Hindlimb muscle (tissue), 1 donor: Measurements from ENCODE around the gene UBASH3B. TPM values are rescaled to one million over a fixed set of nuclear protein-coding genes. Genes with fewer than 3 reads are reported as not detected.

ENCODE experiments used
- DNase-seq: peaks from one replicate; pipeline ENCODE4 v3.0.0-alpha.2; 2013
- polyA plus RNA-seq: library from polyadenylated mRNA; unstranded; fragments of 120-200 nt; gene quantifications from one replicate; pipeline ENCODE4 v1.2.1, GENCODE V29; 2013; ENCODE audit not compliant: insufficient read length

UBASH3B gene
- polyA plus RNA-seq, 1 donor: 2.9 TPM

- no peak for DNase-seq
These were observed 79.5 kb downstream of the UBASH3B start for GRCh38 chr11:122734848-122735496.

GRCh38 chr11:122737951-122738693 is 82.6 kb downstream of the UBASH3B start:
- no peak for DNase-seq

- peak; percentile 80 for DNase-seq
These were observed 86.2 kb downstream of the UBASH3B start for GRCh38 chr11:122741613-122742300.

GRCh38 chr11:122742301-122743018 is 86.9 kb downstream of the UBASH3B start:
- DNase-seq: peak; percentile 80

- no peak for DNase-seq
These were observed 87.7 kb downstream of the UBASH3B start for GRCh38 chr11:122743097-122743741.

- peak; percentile 78 for DNase-seq
These were observed 88.4 kb downstream of the UBASH3B start for GRCh38 chr11:122743949-122744348.

GRCh38 chr11:122744357-122744756 is 88.8 kb downstream of the UBASH3B start:
- DNase-seq: no peak

GRCh38 chr11:122745111-122745510 is 89.6 kb downstream of the UBASH3B start:
- no peak for DNase-seq

- no peak for DNase-seq
These were observed 90.5 kb downstream of the UBASH3B start for GRCh38 chr11:122746050-122746478.

- DNase-seq: no peak
These were observed 91.2 kb downstream of the UBASH3B start for GRCh38 chr11:122746611-122747244.

GRCh38 chr11:122747351-122747781 is 91.8 kb downstream of the UBASH3B start:
- DNase-seq: no peak

- DNase-seq: no peak
These were observed 93.6 kb downstream of the UBASH3B start for GRCh38 chr11:122749005-122749687.

- no peak for DNase-seq
These were observed 94.5 kb downstream of the UBASH3B start for GRCh38 chr11:122750049-122750448.

- no peak for DNase-seq
These were observed 96.0 kb downstream of the UBASH3B start for GRCh38 chr11:122751292-122752070.

GRCh38 chr11:122754028-122754427 is 98.5 kb downstream of the UBASH3B start:
- no peak for DNase-seq

GRCh38 chr11:122754553-122755322 is 99.2 kb downstream of the UBASH3B start:
- DNase-seq: no peak

- DNase-seq: no peak
These were observed 99.9 kb downstream of the UBASH3B start for GRCh38 chr11:122755409-122755808.

- no peak for DNase-seq
These were observed 100.4 kb downstream of the UBASH3B start for GRCh38 chr11:122755941-122756340.

GRCh38 chr11:122756417-122756816 is 100.9 kb downstream of the UBASH3B start:
- DNase-seq: no peak
